H9 (cell line): Measurements from ENCODE around the gene FBXL16. TPM values are rescaled to one million over a fixed set of nuclear protein-coding genes. Genes with fewer than 3 reads are reported as not detected.
A peak's percentile ranks its signal among the peaks of the same experiment; 100 is the strongest.

Source experiments
- DNase-seq: peaks from one replicate; pipeline ENCODE4 v3.0.0-alpha.2; 2017
- H2AFZ ChIP-seq: one replicate; pipeline ENCODE4 v1.6.1; 2013; ENCODE audit warnings: mild to moderate bottlenecking, low read length, control low read depth, moderate library complexity
- H2AK5ac ChIP-seq: 2 replicates; pipeline ENCODE4 v1.6.1; 2013; ENCODE audit warnings: low read length, control low read depth, mixed read lengths; ENCODE audit not compliant: insufficient read length
- H2BK120ac ChIP-seq: one replicate; pipeline ENCODE4 v1.6.1; 2013; ENCODE audit warnings: low read depth, mild to moderate bottlenecking, low read length, control low read depth, inconsistent platforms; ENCODE audit not compliant: poor library complexity, severe bottlenecking
- H2BK12ac ChIP-seq: 2 replicates; pipeline ENCODE4 v1.6.1; 2013; ENCODE audit warnings: low read length, control low read depth, mixed read lengths, low read depth; ENCODE audit not compliant: insufficient read length
- H2BK15ac ChIP-seq: 2 replicates; pipeline ENCODE4 v1.6.1; 2013; ENCODE audit warnings: low read depth, low read length, control low read depth
- H2BK20ac ChIP-seq: one replicate; pipeline ENCODE4 v1.6.1; 2013; ENCODE audit warnings: low read depth, mild to moderate bottlenecking, low read length, control low read depth, inconsistent platforms; ENCODE audit not compliant: poor library complexity, severe bottlenecking
- H2BK5ac ChIP-seq: 2 replicates; pipeline ENCODE4 v1.6.1; 2013; ENCODE audit warnings: low read length, control low read depth, mixed read lengths; ENCODE audit not compliant: insufficient read length
- H3K14ac ChIP-seq: 2 replicates; pipeline ENCODE4 v1.6.1; 2013; ENCODE audit warnings: low read length, control low read depth; ENCODE audit not compliant: insufficient read depth
- H3K18ac ChIP-seq: 2 replicates; pipeline ENCODE4 v1.6.1; 2013; ENCODE audit warnings: low read depth, mild to moderate bottlenecking, mixed read lengths, low read length, control low read depth; ENCODE audit not compliant: insufficient read length
- H3K23ac ChIP-seq: 2 replicates; pipeline ENCODE4 v1.6.1; 2013; ENCODE audit warnings: low read length, control low read depth, mixed read lengths, low read depth; ENCODE audit not compliant: insufficient read length
- H3K23me2 ChIP-seq: 2 replicates; pipeline ENCODE4 v1.6.1; 2013; ENCODE audit warnings: low read depth, mild to moderate bottlenecking, mixed read lengths, low read length, control low read depth; ENCODE audit not compliant: insufficient read length, poor library complexity, severe bottlenecking
- H3K27ac ChIP-seq: 2 replicates; pipeline ENCODE4 v1.5.1; 2013; ENCODE audit warnings: low read length, control low read depth, mixed read lengths, low read depth; ENCODE audit not compliant: insufficient read length
- H3K27me3 ChIP-seq: 2 replicates; pipeline ENCODE4 v1.6.1; 2013; ENCODE audit warnings: low read length, control low read depth, inconsistent platforms; ENCODE audit not compliant: insufficient read depth
- H3K4ac ChIP-seq: 2 replicates; pipeline ENCODE4 v1.6.1; 2013; ENCODE audit warnings: low read depth, mild to moderate bottlenecking, control low read depth, inconsistent platforms, low read length, moderate library complexity
- H3K4me1 ChIP-seq: 2 replicates; pipeline ENCODE4 v1.6.1; 2013; ENCODE audit warnings: low read length, control low read depth, inconsistent platforms; ENCODE audit not compliant: insufficient read depth
- H3K4me2 ChIP-seq: 2 replicates; pipeline ENCODE4 v1.6.1; 2013; ENCODE audit warnings: low read length, control low read depth, mixed read lengths; ENCODE audit not compliant: insufficient read length, insufficient read depth
- H3K56ac ChIP-seq: 2 replicates; pipeline ENCODE4 v1.6.1; 2013; ENCODE audit warnings: low read depth, mild to moderate bottlenecking, mixed read lengths, low read length, control low read depth; ENCODE audit not compliant: insufficient read length
- H3K79me1 ChIP-seq: 2 replicates; pipeline ENCODE4 v1.6.1; 2013; ENCODE audit warnings: low read depth, mild to moderate bottlenecking, moderate library complexity, low read length, control low read depth, inconsistent platforms; ENCODE audit not compliant: insufficient read depth, poor library complexity, severe bottlenecking
- H3K79me2 ChIP-seq: 2 replicates; pipeline ENCODE4 v1.6.1; 2013; ENCODE audit warnings: low read length, control low read depth, inconsistent platforms; ENCODE audit not compliant: insufficient read depth
- H3K9ac ChIP-seq: 2 replicates; pipeline ENCODE4 v1.6.1; 2013; ENCODE audit warnings: low read length, control low read depth, mixed read lengths; ENCODE audit not compliant: insufficient read length; ENCODE audit errors: extremely low read depth
- H3K9me3 ChIP-seq: one replicate; pipeline ENCODE4 v1.6.1; 2013; ENCODE audit warnings: low read depth, low read length, inconsistent platforms; ENCODE audit not compliant: control insufficient read depth
- H3T11ph ChIP-seq: one replicate; pipeline ENCODE4 v1.6.1; 2013; ENCODE audit warnings: mild to moderate bottlenecking, low read length, control low read depth, inconsistent platforms
- H4K20me1 ChIP-seq: one replicate; pipeline ENCODE4 v1.6.1; 2013; ENCODE audit not compliant: control insufficient read depth, insufficient read length, insufficient read depth
- H4K5ac ChIP-seq: 2 replicates; pipeline ENCODE4 v1.6.1; 2013; ENCODE audit warnings: low read depth, mild to moderate bottlenecking, mixed read lengths, low read length, control low read depth; ENCODE audit not compliant: insufficient read length
- H4K8ac ChIP-seq: replicated peaks from 2 replicates; pipeline ENCODE4 v1.6.1; 2013; ENCODE audit warnings: low read length, control low read depth, mixed read lengths, low read depth; ENCODE audit not compliant: insufficient read length
- H4K91ac ChIP-seq: 2 replicates; pipeline ENCODE4 v1.6.1; 2013; ENCODE audit warnings: low read depth, mild to moderate bottlenecking, moderate library complexity, mixed read lengths, low read length, control low read depth; ENCODE audit not compliant: insufficient read length
- H3K27ac Mint-ChIP-seq, 3 experiments: 2 replicates in 2 of 3; 3 replicates in 1 of 3; pipeline ENCODE4 v1.8.0; 2020 to 2021; ENCODE audit warnings: mixed read lengths in 3 of 3, mild to moderate bottlenecking in 1 of 3, moderate library complexity in 1 of 3
- H3K27me3 Mint-ChIP-seq: 2 replicates; pipeline ENCODE4 v1.8.0; 2021; ENCODE audit warnings: low read depth, mild to moderate bottlenecking, moderate library complexity, mixed read lengths
- H3K36me3 Mint-ChIP-seq, 3 experiments: 2 replicates in 2 of 3; 3 replicates in 1 of 3; pipeline ENCODE4 v1.8.0; 2020 to 2021; ENCODE audit warnings: low read depth in 3 of 3, mixed read lengths in 3 of 3; ENCODE audit not compliant: insufficient read depth in 1 of 3
- H3K4me1 Mint-ChIP-seq, 2 experiments: 2 replicates each; pipeline ENCODE4 v1.8.0; 2020; ENCODE audit warnings: mixed read lengths in 2 of 2
- H3K4me3 Mint-ChIP-seq, 2 experiments: 2 replicates in 1 of 2; 3 replicates in 1 of 2; pipeline ENCODE4 v1.8.0; 2020 to 2021; ENCODE audit warnings: mild to moderate bottlenecking in 2 of 2, mixed read lengths in 2 of 2, moderate library complexity in 1 of 2
- H3K9me3 Mint-ChIP-seq, 2 experiments: 2 replicates in 1 of 2; 3 replicates in 1 of 2; pipeline ENCODE4 v1.8.0; 2020; ENCODE audit warnings: mild to moderate bottlenecking in 2 of 2, mixed read lengths in 2 of 2, moderate library complexity in 1 of 2
- CTCF ChIP-seq: fragments of 200-600 bp; sonication (generic); conservative IDR thresholded peaks from 3 replicates; pipeline ENCODE4 v1.8.0; 2021; ENCODE audit warnings: antibody characterized with exemption, mild to moderate bottlenecking
- WGBS: extraction: QIAGEN DNeasy Blood & Tissue Kit; methylation state at CpG from one replicate; pipeline ENCODE4 v1.1.7; 2013; ENCODE audit warnings: missing lambda C conversion rate, low lambda C conversion rate, mixed read lengths; ENCODE audit not compliant: insufficient read length; ENCODE audit errors: extremely low coverage; 5-methylcytosine and 5-hydroxymethylcytosine counted together
- total RNA-seq: library from RNA; stranded (reverse); gene quantifications from 2 replicates; pipeline ENCODE4 v1.2.1, GENCODE V29; 2021

The FBXL16 gene
- total RNA-seq, 1 experiment from 2014 or later, result 9.6 TPM

DNA sequence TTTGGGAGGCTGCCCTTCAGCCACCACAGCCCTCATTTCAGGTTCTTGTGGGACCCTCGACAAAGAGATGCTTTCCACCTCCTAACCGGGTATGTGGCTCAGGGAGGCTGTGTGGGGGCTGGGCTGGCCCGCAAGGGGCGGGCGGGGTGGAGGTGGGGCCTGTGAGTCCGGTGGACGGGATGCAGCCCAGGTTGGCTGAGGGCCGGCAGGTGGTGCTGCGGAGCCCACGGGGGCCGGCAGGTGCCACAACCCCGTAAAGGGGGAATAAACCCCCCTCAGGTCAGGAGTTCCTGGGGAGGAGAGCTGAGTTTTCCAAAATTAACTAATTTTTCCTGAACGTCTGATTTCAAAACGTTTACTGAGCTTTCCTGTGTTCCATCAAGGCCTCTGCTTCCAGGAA lies 40.1 kb upstream of the FBXL16 start:
- Histone ChIP-seq H2AFZ (no peak overlapping the region), H3K27me3 (no peaks in the 10 kb centered on the region), H3K79me1 (no peaks in the 10 kb centered on the region), H4K8ac (no peak overlapping the region), H2BK12ac (no peak overlapping the region), H3K27ac (no peak overlapping the region), H2BK20ac (no peak overlapping the region), H3K4ac (no peak overlapping the region), H3T11ph (no peak overlapping the region), H4K5ac (no peak overlapping the region), H3K4me1 (no peaks in the 10 kb centered on the region), H3K79me2 (no peaks in the 10 kb centered on the region), H3K9ac (no peak overlapping the region), H3K14ac (no peak overlapping the region), H4K91ac (no peak overlapping the region), H4K20me1 (no peaks in the 10 kb centered on the region), H2BK15ac (no peak overlapping the region), H3K23me2 (peaks cover 5% of the 10 kb centered on the region), H3K4me2 (no peak overlapping the region), H2AK5ac (no peak overlapping the region), H2BK120ac (no peak overlapping the region), H3K18ac (no peak overlapping the region), H3K9me3 (no peaks in the 10 kb centered on the region), H3K56ac (no peak overlapping the region), H3K23ac (no peak overlapping the region), H2BK5ac (no peak overlapping the region)
- WGBS, result no CpG with 5 or more reads among the region's 14 CpGs
- no peaks in the 10 kb centered on the region for H3K9me3 Mint-ChIP-seq
- peaks cover 1% of the 10 kb centered on the region for H3K27me3 Mint-ChIP-seq
- peak; percentile 88 for TF ChIP-seq CTCF
- no peak overlapping the region for H3K27ac Mint-ChIP-seq
- peak; percentile 85 for DNase-seq
- H3K4me1 Mint-ChIP-seq, result peaks cover 0 to 8% of the 10 kb centered on the region in 2 experiments; a peak in 3 of 4 replicates
- no peaks in the 10 kb centered on the region for H3K36me3 Mint-ChIP-seq
- peak overlapping the region in 1 of 2 experiments; percentile 54; a peak in 1 of 5 replicates for H3K4me3 Mint-ChIP-seq
